GM21737 (cell line): Measurements from ENCODE around the gene NKD1.

Experiments used
- ATAC-seq: cut with Tn5 transposase; IDR thresholded peaks from one replicate; pipeline ENCODE4 v1.9.1; 2021; ENCODE audit warnings: mild to moderate bottlenecking, moderate library complexity; ENCODE audit not compliant: unreplicated experiment

Gene NKD1

GRCh38 chr16:50598256-50598894 lies 50.2 kb downstream of the NKD1 start:
- ATAC-seq: no peak

- ATAC-seq: no peak
These were observed 50.8 kb downstream of the NKD1 start for GRCh38 chr16:50598936-50599361.

DNA sequence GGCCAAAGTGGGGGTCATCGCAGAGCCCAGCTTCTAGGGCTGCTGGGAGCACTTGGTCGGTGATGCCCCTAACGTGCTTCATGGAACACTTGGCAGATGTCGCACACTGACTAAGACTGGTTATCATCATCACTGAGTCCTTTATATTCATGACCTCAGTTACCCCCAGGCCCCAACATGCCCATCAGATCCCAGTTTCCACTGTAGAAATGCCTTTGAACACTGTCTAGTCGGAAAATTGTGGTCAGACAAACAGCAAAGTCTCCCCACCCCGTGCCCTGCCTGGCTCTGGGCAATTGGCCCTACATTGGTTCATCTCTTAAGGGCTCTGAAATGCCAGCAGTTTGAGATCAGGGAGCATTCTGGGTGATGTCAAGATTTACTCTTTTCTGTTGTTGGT lies 51.3 kb downstream of the NKD1 start:
- ATAC-seq: no peak

GRCh38 chr16:50600582-50601283 lies 52.5 kb downstream of the NKD1 start:
- ATAC-seq: no peak

DNA sequence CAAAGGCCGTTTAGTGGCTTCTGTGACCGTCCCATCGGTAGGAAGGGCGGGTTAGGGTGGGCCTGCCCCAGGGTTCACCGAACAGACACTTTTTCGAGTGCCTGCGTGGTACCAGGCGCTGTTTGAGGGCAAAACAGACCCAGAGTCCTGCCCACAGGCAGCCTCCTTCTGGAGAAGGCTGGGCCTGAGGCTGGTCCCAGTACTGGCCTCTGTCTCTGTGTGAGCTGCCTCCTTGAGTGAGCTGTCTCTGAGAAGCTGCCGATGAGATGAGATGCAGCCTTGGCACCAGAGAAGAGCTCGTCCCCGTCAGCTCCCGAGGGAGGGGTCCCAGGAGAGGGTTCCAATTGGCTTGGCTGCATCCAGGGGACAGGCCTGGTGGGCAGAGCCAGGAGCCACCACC lies 53.1 kb downstream of the NKD1 start:
- no peak for ATAC-seq

GRCh38 chr16:50602126-50602525 lies 53.9 kb downstream of the NKD1 start:
- ATAC-seq: no peak

DNA sequence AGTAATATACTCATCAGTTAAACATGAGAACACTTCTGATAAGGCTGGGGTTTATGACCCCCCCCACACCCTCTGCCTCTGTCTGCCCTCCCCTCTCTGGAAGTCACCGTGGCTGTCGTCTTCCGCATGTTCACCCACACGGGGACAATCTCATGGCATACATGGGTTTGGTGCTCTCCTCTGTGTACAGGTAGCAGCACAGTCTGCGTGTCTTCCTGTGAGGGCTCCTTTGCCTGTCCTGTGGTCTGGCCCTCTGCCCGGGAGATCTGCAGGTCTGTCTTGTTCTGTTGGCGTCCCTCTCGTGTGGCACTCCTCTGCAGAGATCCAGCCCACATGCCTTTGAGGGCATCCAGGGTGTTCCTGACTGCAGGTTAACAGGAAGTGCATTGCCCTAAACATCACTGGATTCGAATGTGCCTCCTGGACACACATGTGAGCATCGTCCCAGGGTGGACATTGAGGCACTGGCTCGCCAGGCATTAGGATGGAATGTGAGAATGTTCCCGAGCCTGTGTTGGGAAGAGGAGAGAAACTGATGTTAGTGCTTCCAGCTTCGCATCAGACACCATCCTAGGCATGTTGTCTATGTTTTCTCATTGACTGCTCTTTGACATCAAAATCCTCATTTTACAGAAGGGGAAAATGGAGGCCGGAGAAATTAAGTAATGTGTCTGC lies 54.5 kb downstream of the NKD1 start:
- no peak for ATAC-seq

DNA sequence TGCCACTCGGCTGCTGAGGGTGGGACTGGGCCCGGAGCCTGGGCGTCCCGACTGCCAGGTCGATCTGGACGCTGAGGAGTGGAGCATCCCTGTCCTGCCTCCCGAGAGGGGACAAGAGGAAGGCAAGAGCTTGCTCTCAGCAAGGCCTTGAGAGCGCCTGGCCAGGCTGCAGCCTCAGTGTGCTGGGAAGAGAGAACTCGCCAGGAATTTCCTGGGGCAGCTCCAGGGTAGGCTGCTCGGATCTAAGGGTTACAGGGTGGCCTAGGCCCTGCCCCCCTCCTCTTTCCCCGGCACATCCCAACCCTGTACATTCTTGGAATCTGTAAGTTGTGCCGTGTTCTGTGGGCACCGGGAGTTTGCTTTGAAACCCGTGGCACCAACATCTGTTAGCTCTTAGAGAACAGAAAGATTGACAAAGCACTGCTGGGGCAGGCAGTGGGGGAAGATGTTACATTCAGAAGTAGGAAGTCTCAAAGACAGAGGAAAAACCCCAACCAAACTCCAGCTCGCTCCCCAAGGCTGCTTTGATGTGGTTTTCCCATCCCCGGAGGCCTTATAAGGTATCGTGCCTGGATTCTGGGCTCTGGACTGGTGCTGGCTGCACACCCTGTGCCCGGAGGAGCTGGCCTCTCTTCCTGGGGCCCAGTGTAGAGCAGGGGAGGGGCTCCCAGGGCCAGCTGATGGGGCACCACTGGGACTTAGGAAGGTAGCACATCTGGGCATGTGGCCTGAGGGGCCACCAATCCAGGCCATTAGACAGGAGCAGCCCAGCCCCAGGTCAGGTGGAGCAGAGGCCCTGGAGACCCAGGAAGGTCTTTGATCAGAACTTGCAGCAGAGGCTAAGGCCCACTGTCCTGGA lies 55.2 kb downstream of the NKD1 start:
- no peak for ATAC-seq

DNA sequence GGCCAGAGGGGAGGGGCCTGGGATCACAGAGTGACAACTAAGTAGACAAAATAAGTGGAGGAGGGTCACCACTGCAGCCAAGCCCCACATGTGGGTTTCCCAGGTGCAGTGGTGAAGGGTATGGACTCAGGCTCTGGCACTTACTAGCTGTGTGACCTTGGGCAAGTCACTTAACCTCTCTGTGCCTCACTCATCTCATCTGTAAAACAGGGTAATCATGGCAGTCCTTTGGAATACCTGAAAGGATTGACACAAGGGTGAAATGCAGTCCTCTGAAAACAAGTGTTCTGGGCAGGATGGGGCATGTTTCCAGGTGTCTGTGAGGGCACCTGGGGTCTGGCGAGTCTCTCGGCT lies 55.8 kb downstream of the NKD1 start:
- no peak for ATAC-seq

GRCh38 chr16:50604610-50605009 lies 56.4 kb downstream of the NKD1 start:
- no peak for ATAC-seq

- no peak for ATAC-seq
These were observed 57.7 kb downstream of the NKD1 start for GRCh38 chr16:50605733-50606430.

DNA sequence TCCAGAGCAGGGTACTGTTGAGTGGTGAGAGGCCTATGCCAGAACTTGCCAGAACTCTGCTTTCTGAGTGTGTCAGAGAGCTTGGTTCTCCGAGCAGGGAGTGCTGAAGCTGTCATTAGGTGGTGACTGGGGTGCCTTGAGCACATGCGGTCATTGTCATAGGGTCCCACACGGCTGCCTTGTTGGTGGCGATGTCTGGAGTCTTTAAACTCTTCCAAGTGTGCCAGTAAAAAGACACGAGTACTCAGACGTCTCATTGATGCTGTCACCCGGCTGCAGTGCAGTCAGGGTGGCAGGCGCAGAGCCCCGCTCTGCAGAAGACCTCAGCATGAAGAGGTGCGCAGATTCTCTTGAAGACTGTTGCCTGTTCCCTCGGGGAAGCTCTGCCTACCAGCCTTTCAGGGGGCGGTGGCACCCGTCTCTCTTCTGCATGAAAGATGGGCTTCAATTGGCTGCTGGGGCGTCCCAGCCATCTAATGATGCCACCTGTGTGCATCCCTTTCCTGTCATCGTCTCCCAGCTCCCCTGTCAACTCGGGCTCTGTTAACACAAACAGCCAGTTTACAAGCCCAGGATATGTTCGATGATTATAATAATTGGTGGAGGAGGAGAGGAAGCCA lies 58.3 kb downstream of the NKD1 start:
- ATAC-seq: no peak

- ATAC-seq: no peak
These were observed 58.8 kb downstream of the NKD1 start for GRCh38 chr16:50607051-50607431.

DNA sequence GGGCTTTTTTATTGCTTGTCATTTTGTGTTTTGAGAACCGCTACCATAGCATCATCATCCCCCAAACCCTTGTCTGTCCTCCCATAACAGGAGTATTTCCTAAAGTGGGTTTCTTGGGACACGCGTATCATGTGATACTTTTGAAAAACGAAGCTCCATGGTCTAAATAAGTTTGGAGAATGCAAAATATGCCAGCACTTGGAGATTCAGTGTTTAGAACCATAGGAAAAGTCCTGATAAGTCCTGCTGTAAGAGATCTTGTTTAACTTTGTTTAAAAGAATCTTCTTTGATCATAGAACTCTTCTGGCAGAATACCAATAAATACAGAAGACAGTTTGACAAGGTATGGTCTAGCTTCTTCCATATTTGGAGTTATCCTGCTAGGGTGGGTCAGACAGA lies 59.3 kb downstream of the NKD1 start:
- no peak for ATAC-seq

DNA sequence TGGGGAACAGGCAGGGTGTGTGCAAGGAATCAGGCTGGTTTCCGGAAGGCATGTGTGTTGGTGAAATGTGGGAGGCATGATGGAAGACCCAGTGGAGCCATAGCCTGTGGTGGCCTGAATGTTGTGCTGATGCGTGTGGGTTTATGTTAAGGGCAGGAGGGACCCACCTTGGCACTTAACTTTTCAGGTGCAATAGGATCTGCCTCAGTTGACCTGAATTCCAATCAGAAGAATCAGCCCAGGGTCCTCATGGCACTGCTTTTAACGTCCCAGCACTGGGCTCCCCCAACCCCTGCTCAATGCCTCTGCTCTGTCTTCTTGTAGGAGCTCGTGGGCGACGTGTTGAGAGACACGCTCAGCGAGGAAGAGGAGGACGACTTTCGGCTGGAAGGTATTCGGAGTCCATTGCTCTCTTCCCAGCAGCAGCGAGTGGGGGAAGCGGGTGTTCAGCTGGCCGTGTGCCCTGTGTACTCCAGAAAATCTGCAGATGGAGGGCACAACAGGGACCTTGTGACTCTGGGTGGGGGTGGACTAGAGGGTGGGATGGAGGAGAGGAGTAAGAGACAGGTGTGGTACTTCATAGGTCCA lies 59.9 kb downstream of the NKD1 start:
- ATAC-seq: no peak

DNA sequence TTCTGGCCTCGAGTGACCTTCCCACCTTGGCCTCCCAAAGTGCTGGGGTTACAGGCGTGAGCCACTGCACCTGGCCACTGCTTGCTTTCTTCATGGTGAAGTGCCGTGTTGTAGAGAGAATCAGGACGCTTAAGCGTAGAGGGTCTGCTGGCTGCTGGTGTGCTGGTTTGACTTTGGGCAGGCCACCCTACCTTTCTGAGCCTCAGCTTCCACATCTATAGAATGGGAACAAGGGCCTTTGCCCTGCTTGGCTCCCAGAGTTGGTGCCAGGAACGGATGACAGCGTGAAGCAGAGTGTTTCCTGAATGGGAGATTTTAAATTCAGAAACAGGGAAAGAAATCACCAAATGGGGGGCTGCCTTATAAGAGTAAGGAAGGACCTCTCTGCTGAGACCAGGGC lies 60.9 kb downstream of the NKD1 start:
- ATAC-seq: no peak

DNA sequence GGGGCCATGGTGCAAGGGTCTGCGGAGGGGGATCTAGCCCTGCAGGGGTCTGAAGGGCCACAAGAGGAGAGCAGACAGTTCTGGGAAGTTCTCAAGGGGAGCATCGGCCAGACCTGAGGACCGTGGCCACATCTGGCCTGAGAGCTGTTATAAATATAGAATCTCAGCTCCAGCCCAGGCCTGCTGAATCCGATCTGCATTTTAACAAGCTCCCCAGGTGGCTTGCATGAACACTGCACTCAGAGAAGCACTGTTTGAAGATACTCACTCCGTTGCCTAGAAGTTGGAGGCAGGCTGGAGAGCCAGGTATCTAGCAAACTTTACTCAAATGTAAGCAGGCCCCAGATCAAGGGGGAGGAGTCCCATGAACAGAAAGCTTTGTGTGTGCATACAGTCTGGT lies 61.3 kb downstream of the NKD1 start:
- ATAC-seq: no peak

- ATAC-seq: no peak
These were observed 62.4 kb downstream of the NKD1 start for GRCh38 chr16:50610331-50611262.
